ENCODE measurements around the gene TFCP2L1.

The TFCP2L1 gene

GRCh38 chr2:121246704-121247255 lies 38.2 kb downstream of the TFCP2L1 start (continued):
- TF ChIP-seq, protein P1, sequence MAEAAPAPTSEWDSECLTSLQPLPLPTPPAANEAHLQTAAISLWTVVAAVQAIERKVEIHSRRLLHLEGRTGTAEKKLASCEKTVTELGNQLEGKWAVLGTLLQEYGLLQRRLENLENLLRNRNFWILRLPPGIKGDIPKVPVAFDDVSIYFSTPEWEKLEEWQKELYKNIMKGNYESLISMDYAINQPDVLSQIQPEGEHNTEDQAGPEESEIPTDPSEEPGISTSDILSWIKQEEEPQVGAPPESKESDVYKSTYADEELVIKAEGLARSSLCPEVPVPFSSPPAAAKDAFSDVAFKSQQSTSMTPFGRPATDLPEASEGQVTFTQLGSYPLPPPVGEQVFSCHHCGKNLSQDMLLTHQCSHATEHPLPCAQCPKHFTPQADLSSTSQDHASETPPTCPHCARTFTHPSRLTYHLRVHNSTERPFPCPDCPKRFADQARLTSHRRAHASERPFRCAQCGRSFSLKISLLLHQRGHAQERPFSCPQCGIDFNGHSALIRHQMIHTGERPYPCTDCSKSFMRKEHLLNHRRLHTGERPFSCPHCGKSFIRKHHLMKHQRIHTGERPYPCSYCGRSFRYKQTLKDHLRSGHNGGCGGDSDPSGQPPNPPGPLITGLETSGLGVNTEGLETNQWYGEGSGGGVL (tag by site-specific recombination; IDR thresholded peaks at IDR 0.05) = no peak
- TF ChIP-seq ZNF629 (tag by site-specific recombination; IDR thresholded peaks at IDR 0.05) (no peak), YY2 (tag by site-specific recombination; IDR thresholded peaks at IDR 0.05) (no peak), ZNF596 (tag by site-specific recombination; IDR thresholded peaks at IDR 0.05) (no peak)
- TF ChIP-seq, protein P2, sequence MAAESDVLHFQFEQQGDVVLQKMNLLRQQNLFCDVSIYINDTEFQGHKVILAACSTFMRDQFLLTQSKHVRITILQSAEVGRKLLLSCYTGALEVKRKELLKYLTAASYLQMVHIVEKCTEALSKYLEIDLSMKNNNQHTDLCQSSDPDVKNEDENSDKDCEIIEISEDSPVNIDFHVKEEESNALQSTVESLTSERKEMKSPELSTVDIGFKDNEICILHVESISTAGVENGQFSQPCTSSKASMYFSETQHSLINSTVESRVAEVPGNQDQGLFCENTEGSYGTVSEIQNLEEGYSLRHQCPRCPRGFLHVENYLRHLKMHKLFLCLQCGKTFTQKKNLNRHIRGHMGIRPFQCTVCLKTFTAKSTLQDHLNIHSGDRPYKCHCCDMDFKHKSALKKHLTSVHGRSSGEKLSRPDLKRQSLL (tag by site-specific recombination; IDR thresholded peaks at IDR 0.05) = no peak

GRCh38 chr2:121245913-121246312 lies 39.1 kb downstream of the TFCP2L1 start:
- POLR2A ChIA-PET = no interaction called here
- H3K36me3 ChIP-seq (ENCODE audit: control insufficient read depth in 2 of 2, insufficient read depth in 1 of 2, low read length in 2 of 2) = peaks cover 0 to 25% of the 10 kb centered on the region in 2 experiments; a peak in 2 of 3 replicates
- H3K9me3 ChIP-seq (ENCODE audit: control insufficient read depth, insufficient read depth, low read depth, low read length) = no peaks in the 10 kb centered on the region
- H3K4me1 ChIP-seq (ENCODE audit: control insufficient read depth, insufficient read depth, low read length) = no peaks in the 10 kb centered on the region
- TF ChIP-seq, protein P3, sequence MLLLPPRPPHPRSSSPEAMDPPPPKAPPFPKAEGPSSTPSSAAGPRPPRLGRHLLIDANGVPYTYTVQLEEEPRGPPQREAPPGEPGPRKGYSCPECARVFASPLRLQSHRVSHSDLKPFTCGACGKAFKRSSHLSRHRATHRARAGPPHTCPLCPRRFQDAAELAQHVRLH (tag by site-specific recombination; IDR thresholded peaks at IDR 0.05) = no peak
- TF ChIP-seq ZNF514 (tag by site-specific recombination; IDR thresholded peaks at IDR 0.05) = no peak
- TF ChIP-seq, protein P4, sequence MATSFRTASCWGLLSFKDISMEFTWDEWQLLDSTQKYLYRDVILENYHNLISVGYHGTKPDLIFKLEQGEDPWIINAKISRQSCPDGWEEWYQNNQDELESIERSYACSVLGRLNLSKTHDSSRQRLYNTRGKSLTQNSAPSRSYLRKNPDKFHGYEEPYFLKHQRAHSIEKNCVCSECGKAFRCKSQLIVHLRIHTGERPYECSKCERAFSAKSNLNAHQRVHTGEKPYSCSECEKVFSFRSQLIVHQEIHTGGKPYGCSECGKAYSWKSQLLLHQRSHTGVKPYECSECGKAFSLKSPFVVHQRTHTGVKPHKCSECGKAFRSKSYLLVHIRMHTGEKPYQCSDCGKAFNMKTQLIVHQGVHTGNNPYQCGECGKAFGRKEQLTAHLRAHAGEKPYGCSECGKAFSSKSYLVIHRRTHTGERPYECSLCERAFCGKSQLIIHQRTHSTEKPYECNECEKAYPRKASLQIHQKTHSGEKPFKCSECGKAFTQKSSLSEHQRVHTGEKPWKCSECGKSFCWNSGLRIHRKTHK (tag by site-specific recombination; IDR thresholded peaks at IDR 0.05) = no peak
- TF ChIP-seq, protein P5, sequence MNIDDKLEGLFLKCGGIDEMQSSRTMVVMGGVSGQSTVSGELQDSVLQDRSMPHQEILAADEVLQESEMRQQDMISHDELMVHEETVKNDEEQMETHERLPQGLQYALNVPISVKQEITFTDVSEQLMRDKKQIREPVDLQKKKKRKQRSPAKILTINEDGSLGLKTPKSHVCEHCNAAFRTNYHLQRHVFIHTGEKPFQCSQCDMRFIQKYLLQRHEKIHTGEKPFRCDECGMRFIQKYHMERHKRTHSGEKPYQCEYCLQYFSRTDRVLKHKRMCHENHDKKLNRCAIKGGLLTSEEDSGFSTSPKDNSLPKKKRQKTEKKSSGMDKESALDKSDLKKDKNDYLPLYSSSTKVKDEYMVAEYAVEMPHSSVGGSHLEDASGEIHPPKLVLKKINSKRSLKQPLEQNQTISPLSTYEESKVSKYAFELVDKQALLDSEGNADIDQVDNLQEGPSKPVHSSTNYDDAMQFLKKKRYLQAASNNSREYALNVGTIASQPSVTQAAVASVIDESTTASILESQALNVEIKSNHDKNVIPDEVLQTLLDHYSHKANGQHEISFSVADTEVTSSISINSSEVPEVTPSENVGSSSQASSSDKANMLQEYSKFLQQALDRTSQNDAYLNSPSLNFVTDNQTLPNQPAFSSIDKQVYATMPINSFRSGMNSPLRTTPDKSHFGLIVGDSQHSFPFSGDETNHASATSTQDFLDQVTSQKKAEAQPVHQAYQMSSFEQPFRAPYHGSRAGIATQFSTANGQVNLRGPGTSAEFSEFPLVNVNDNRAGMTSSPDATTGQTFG (tag by site-specific recombination; IDR thresholded peaks at IDR 0.05; ENCODE audit: borderline replicate concordance) = no peak
- no peak for TF ChIP-seq ZSCAN5A (tag by site-specific recombination; IDR thresholded peaks at IDR 0.05)
- no peak for TF ChIP-seq ZBTB21 (tag by site-specific recombination; IDR thresholded peaks at IDR 0.05)
- no peak for TF ChIP-seq GLI2 (tag by site-specific recombination; IDR thresholded peaks at IDR 0.05; ENCODE audit: borderline replicate concordance, low read depth)
- H3K27ac ChIP-seq (ENCODE audit: extremely low read depth, low read depth, low read length) = no peak overlapping the region
- no peak overlapping the region for H3K4me3 ChIP-seq (ENCODE audit: low read depth, low read length)
- CTCF ChIA-PET = interaction anchor here (0.7 kb wide), 1 partner anchor 109 kb away, joined by 3 read pairs; no protein-coding TSS in a partner anchor
